Activated CD8-positive, alpha-beta memory T cell treated with anti-CD3 and anti-CD28 coated beads for 24 hours (primary cell): ENCODE results near the gene FOXL2.
A peak's percentile ranks its signal among the peaks of the same experiment; 100 is the strongest.
"Not testable (repeated sequence)": the region's sequence is repeated elsewhere in the genome, so short reads cannot be mapped to it uniquely, and the experiment has no call there.

ENCODE experiments used
- DNase-seq: peaks from one replicate; pipeline ENCODE4 v3.0.0-alpha.2; 2020

The FOXL2 gene

DNA sequence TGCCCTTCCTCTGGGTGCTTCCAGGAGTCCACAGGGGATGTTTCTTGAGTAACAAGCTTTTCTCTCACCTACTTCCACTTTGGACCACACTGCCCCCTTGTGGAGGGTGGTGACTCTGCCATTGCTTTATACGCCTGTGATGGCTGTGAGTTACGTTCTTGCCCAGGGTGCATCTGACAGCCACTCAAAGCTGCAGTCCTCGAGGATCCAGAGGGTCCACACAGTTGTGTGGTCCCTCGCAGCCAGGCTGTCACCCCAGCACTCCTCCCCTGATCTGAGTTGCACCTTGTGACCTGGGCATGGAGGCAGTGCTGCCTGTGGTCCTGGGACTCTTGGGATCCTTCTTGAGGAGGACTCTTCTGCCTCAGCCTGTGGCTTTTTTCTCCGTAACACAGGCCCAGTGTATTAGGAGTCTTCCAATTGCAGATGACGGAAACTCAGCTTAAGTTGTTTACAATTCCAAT is 23.4 kb downstream of the FOXL2 start:
- DNase-seq = peak; percentile 92

DNA sequence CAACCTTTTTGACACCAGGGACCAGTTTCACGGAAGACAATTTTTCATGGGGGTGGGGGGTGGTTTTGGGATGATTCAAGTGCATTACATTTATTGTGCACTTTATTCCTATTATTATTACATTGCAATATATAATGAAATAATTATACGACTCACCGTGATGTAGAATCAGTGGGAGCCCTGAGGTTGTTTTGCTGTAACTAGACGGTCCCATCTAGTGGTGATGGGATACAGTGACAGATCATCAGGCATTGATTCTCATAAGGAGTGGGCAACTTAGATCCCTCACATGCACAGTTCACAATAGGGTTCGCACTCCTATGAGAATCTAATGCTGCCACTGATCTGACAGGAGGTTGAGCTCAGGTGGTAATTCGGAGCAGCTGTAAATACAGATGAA is 24.5 kb downstream of the FOXL2 start:
- not testable (repeated sequence) for DNase-seq

DNA sequence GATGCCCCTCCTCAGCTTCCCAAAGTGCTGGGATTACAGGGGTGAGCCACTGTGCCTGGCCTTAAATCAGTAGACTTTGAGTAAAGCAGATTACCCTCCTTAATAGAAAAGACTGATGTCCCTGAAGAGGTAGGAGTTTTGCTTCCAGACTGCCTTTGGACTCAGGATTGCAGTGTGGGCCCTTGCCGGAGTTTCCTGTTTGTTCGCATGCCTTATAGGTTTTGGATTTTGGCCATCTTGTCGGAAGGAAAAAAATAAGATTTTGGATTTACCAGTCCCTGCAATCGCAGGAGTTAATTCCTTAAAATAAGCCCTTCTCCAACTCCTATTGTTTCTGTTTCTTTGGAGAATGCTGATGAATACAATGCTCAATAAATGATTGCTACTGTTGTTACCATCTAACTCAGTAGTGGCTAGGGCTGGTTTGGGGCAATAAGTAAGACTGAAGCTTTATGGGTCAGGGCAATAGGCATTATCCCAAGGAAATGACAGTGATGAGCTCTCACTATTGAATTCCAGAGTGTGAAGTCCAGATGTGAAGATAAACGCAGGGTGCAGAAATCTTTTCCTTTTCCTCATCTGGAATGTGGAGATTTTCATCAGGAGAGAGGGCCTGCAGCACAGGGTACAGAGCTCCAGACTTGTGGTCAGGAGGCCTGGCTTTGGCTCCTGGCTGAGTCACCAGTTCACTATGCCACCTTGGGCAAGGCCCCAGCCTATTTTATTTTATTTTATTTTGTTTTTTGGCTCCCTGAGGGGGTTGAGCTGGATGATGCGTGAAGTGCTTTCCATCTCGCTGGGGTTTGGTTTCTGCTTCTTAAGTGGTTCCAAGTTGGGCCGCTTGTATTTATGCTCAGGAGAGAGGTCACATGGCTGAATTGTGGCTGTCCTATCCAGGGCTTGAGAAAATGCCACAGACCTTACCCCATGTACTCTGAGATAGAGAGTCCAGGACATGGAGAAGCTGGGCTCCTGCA is 25.3 kb downstream of the FOXL2 start:
- DNase-seq = no peak

DNA sequence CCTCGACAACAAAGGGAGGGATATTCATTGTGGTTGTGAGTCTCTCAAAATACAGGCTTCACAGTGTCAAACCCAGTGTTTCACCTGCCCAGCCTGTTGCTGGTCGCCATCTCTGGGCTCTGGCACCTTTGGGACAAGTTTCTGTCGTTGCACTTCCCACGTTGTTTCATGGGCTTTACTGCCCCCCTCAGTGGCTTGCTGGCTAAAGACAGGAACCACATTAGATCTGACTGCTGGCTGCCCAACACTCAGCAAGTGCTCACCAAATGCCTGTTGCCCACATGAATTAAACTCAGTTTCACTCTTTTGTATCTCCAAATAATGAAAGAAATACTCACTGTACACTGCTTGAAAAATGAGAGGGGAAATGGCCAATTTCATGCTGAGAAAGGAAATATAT is 27.6 kb downstream of the FOXL2 start:
- no peak for DNase-seq

DNA sequence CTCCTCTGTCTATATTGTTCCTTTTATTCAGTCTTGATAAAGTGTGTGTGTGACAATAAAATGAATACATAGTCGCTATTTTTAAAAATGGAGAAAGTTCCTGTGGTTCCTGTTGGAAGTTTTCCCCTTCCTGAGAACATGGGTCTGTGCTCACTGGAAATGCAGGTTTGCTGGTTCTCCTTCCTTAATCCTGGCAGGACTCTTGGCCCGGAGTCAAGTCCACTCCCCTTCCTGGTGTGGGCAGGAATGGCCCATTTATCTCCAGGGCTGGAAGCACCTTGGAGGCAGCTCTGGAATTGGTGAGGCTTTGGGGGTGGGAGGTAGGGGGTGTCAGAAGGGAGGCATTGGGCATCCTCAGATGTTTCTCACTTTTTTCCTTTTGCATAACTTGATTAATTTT is 30.1 kb downstream of the FOXL2 start:
- DNase-seq = no peak

DNA sequence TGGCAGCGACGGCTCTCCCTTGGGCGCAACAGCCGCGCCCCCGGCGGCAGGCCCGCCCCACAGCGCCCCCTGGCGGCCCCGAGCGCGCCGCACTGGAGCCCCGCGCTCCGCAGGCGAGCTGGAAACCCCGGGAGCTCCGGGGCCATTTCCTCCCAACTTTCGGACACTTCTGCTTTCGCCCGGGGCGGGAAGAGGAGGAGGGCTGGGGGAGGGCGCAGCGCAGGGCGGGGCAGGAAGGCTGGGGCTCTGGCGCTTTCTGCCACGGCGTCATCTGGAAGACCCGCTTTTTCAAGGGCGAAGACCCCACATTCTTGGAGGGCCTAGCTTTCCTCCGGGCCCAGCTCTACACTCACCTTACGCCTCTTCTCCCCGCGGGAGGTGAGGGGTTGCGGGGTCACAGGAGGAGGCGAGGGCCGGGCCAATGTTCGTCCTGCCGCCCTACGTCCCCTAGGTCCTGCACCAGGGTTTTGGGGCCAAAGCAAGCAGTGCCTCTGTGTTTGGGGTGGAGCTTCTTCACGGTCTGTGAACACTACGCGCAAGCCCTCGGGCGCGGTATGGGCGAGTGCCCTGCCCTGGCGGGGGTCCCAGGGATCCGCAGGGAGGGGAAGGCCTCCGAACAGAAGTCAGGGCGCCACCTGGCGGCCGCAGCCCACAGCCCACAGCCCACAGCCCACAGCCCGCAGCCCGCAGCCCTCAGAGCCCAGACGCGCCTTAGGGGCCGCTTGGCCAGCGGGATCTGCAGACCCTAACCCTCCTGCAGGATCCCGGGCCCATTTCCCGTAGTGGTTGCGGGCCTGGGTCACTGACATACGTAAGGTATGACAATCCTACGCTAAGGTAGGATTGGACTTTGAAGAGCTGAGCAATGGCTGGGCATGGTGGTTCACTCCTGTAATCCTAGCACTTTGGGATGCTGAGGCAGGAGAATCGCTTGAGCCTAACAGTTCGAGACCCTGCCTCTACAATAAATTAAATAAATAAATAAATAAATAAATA is 31.1 kb downstream of the FOXL2 start:
- peak; percentile 94 for DNase-seq

DNA sequence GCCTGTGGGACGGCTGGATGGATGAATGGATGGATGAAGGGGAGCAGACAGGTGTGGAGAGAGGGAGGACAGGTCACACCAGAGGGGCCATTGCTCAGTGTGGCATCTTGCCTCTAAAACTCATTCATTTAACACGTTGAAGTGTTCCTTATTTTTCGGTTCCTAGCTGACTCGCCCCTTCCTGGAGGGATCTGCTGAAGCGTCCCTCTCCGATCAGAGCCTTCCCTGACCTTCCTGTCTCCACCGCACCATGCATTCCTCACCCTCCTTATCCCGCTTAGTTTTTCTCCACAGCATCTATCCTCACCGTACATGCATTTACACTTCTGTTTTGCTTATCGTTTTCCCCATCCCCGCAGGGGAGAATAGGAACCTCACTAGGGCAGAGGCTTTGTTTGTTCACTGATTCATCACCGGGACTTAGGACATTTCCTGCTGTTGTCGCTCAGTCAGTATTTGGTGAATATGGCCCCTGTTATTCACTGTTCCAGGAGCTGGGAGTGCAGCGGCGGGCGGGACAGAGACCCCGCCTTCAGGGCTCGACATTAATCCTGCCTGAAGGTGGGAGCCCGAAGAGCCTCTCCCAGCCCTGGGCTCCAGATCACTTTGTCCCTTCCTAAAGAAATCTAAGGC is 32.0 kb downstream of the FOXL2 start:
- no peak for DNase-seq

DNA sequence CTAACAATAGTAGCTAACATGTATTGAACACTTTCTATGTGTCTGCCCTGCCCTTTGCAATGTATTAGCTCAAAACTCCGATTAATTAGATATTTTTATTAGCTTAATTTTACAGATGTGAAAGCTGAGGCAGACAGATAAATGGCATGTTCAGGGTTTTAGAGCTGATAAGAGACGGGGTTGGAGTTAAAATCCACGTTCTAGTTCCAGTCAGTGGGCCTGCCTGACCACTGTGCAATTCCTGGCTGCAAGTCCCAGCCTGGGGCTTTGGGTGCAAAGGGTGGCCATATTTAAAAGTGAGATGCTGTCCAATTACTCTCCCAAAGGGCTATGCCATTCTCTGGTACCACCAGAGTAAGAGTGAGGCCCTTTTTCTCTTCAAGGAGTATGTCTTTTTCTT is 33.2 kb downstream of the FOXL2 start:
- DNase-seq = no peak

DNA sequence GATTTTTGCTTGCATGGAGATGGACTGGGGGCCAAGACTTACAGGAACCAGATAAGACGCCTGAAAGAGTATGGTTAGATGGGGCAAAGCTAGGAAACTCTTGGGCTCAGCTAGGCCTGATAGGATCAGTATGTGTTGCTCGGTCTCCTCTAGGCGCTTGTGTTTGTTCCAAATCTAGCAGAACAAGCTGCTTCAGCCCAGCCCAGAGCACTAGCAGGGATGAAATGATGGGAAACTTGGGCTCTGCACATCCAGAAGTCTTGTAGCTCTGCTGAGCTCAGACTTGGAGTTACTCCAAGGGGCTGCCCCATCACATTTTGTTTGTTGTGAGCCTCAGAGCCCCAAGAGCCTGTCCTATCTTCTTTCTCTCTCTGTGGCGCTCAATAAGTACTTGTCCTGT is 34.7 kb downstream of the FOXL2 start:
- no peak for DNase-seq

DNA sequence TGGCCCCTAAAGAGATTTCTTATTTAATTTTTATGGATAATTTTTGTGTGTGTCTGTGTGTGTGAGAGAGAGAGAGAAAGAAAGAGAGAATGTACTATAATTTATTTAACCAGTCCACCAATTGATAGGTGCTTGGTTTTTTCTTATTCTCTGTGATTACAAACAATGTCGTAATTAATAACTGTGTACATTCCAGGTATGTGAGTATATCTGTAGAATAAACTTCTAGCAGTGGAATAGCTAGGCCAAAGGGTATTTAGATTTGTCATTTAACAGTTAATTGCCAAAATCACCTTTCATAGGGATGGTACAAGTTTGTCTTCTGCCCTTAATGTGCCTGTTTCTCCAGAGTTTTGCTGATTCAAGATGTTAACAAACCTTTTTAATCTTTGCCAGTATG is 35.3 kb downstream of the FOXL2 start:
- no peak for DNase-seq

DNA sequence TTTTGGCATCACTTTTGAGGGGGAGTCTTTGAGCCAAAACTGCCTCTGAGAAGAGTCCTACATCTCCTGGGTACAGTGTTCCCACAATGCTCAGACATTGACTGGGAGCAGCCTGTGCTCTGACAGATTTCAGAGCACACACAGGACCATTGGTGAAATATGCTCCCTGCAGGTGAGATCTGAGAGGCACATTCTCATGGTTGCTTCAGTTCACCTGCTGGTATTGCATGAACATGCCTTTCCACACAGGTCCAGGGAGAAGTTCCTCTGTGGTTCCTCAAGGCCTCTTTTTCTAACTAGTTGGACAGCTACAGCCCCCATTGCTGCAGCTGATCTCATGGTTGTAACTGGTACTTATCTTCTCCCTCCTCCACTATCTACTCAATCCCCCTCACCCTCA is 37.0 kb downstream of the FOXL2 start:
- no peak for DNase-seq

DNA sequence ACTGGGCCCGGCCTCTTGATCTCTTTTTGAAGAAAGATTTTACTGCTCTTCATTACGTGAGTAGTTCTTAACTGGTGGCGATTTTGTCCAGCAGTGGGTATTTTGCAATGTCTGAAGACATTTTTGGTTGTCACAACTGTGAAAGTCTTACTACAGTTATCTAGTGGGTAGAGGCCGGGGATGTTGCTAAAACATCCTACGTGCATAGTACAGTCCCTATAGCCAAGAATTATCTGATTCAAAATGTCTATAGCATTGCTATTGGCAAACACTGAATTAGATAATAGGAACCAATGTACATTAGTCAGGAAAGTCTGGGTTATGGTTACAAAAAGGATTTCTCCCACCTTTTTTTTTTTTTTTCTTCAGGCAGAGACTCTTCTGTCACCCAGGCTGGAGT is 38.1 kb downstream of the FOXL2 start:
- no peak for DNase-seq

DNA sequence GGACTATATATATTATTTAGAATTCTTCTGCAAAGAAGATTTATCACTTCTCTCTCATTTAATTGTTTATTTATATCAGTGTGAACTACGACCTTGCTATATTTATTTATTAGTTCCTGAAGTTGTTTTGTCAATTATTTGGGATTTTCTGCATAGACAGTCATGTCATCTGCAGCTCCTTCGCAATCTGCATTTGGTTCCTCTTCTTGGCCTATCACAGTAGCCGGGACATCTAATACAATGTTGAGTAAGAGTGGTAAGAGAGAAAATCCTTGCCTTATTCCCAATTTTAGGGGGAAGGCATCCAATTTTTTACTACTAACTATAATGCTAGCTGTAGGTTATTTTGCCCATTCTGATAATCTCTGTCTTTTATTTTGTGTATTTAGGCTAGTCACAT is 39.4 kb downstream of the FOXL2 start:
- DNase-seq = no peak

DNA sequence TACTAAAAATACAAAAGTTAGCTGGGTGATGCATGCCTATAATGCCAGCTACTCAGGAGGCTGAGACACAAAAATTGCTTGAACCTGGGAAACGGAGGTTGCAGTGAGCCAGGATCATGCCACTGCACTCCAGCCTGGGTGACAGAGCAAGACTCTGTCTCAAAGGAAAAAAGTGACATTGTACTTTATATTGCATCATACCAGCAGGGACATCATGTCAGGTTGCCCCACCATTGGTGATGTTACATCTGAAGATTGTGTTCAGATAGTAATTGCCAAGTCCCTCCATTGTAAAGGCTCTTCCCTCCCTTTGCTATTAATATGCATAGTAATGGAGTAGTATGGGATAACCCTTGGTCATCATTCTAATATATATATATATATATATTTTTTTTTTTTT is 44.8 kb downstream of the FOXL2 start:
- DNase-seq = no peak

DNA sequence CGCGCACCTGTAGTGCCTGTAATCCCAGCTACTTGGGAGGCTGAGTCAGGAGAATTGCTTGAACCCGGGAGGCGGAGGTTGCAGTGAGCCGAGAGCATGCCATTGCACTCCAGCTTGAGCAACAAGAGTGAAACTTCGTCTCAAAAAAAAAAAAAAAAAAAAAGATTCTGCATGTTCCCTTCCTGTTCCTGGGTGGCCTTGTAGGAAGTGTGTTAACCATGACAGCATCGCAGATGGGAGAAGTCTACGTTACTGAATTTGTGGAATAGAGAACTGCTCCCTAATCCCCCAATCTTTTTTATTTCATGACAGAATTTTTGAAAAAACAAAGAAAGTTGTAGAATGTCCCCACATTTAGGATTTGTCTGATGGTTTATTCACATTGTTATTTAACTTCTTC is 45.4 kb downstream of the FOXL2 start:
- DNase-seq = no peak

DNA sequence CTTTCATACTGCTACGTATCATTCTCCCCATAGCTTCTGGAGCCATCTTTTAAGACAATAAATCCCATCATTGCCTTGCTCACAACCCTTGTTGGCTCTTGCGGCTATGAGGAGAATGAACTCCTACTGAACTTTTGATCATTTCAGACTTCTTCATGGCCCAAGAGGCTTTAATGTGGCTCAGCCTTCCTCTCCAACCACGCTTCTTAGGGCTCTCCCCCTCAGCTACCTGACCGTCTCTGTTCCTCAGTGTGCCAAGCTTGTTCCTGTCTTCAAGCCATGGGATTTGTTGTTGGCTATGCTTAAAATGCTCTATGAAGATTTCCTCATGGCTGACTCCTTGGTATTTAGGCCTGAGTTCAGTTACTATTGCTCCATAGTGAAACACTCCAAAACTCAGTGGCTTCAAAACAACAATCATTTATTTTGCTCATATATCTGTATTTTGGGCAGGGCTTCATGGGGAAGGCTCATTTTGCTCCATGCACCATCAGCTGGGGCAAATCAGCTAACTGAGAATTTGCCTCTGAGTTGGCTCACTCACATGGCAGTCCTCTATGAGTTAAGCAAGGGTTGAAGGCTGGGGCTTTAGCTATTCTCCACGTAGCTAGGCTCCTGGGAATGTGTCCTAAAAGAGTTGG is 47.5 kb downstream of the FOXL2 start:
- DNase-seq = no peak

DNA sequence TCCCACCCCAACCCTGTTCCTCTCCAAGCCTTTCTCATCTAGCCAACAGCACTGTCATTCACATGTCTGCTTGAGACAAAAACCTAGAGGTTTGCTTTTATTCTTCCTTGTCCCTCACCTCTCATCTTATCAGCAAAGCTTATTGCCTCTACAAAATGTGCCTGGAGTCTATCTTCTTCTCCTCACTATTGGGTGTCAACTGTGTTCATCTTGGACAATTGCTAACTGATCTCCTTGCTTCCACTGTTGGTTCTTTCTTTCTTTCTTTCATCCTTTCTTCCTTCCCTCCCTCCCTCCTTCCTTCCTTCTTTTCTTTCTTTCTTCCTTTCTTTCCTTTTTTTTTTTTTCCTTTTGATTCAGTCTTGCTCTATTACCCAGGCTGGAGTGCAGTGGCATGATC is 48.2 kb downstream of the FOXL2 start:
- no peak for DNase-seq

DNA sequence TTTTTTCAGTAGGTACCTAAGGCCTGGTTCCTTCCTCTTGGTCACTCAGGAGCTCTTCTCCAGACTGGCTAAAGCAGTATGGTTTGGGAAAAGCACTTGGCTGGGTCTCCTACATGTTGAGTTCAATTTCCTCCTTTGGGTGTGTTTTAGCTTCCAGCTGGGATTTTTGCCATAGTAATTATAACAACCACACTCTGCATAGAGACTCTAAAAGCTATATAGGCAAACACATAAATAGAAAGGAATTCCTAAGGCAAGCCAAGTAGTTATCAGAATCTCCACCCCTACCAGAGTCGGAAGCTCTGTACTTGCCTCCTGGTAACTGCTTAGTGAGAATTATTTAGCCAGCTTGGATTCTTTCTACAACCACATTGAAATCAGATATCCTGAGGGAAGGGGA is 48.6 kb downstream of the FOXL2 start:
- DNase-seq = no peak
